ENCODE measurements around the gene GSC2. TPM values are rescaled to one million over a fixed set of nuclear protein-coding genes. Genes with fewer than 3 reads are reported as not detected.

The GSC2 gene
- polyA plus RNA-seq, 10 donors: not detected

DNA sequence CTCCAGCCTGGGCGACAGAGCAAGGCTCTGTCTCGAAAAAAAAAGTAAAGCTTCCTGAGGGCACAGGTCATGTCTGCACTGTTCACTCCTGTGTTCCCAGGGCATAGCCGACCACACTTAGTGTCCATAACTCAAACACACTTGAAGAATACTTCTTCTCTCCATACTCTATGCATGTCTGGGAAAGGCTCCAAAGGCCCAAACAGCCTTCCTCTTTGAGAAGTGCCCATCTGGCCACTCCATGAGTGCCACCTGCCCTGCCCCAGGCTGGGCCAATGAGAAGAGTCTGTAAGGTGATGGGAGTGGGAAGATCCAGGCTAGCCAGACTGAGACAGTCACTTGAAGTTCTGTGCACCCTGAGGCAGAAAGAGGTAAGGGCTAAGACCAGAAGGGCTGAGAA is 52.6 kb downstream of the GSC2 start:
- DNase-seq: no peak

Other genes starting within 250 kb of the GSC2 start
- 10 to 100 TPM; 34.3 to 94.2 (median 79.4) TPM for gene DGCR6, start 244.0 kb downstream of the GSC2 start, polyA plus RNA-seq (ENCODE audit: insufficient read length in 10 of 10)
- 10 to 100 TPM in 1 of 10 donors, 1 to 10 TPM in 9; 2.9 to 11.6 (median 6.1) TPM for gene PRODH, start 214.0 kb downstream of the GSC2 start, polyA plus RNA-seq (ENCODE audit: insufficient read length in 10 of 10)
- gene DGCR2, start 27.9 kb downstream of the GSC2 start, polyA plus RNA-seq (ENCODE audit: insufficient read length in 10 of 10): 10 to 100 TPM; 37.0 to 59.6 (median 48.1) TPM
- under 1 TPM in 3 of 10 donors, not detected in 7; 0.11 to 0.62 (median 0.31) TPM for gene TSSK2, start 19.0 kb downstream of the GSC2 start, polyA plus RNA-seq (ENCODE audit: insufficient read length in 10 of 10)
- 10 to 100 TPM in 8 of 10 donors, 1 to 10 TPM in 2; 9.5 to 14.4 (median 11.3) TPM for gene ESS2, start 5.6 kb downstream of the GSC2 start, polyA plus RNA-seq (ENCODE audit: insufficient read length in 10 of 10)
- 10 to 100 TPM; 15.6 to 35.0 (median 19.4) TPM for gene SLC25A1, start 28.4 kb upstream of the GSC2 start, polyA plus RNA-seq (ENCODE audit: insufficient read length in 10 of 10)
- gene CLTCL1, start 141.4 kb upstream of the GSC2 start, polyA plus RNA-seq (ENCODE audit: insufficient read length in 10 of 10): 10 to 100 TPM; 11.6 to 27.6 (median 18.6) TPM

Data from muscle of back (tissue), 11 donors.